ENCODE results near the gene SCMH1. TPM values are rescaled to one million over a fixed set of nuclear protein-coding genes. Genes with fewer than 3 reads are reported as not detected.

The SCMH1 gene
- total and polyA plus RNA-seq, 4 donors = 6.6 to 12.8 (median 10.5) TPM

DNA sequence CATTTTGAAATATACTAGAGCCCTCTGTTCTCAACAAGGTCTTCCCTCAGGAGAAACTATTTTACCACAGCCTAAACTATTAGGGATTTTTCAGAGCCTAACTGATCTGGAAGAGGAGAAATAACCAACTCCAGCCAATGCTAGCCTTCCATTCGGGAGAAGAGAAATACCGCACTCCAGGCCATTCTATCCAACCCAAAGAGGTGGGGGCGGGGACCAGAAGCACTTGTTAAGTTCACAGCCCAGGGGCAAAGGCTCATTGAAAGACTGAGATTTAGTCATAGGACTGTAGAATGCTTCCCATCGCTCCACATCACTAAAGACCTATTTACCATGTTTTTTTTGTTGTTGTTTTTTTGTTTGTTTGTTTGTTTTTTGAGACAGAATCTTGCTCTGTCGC lies 185.2 kb downstream of the SCMH1 start:
- DNase-seq (ENCODE audit: low spot score) = no peak
- peaks cover 5 to 14% (median 9%) of the 10 kb centered on the region in 4 donors for H3K36me3 ChIP-seq (ENCODE audit: control insufficient read depth in 4 of 4, insufficient read depth in 3 of 4, low read depth in 1 of 4, low read length in 3 of 4)
- no peaks in the 10 kb centered on the region for H3K9me3 ChIP-seq (ENCODE audit: control insufficient read depth in 4 of 4, low read length in 3 of 4)
- H3K4me1 ChIP-seq (ENCODE audit: control insufficient read depth in 4 of 4, insufficient read depth in 4 of 4, low read length in 3 of 4) = no peaks in the 10 kb centered on the region
- no peak overlapping the region for H3K27ac ChIP-seq (ENCODE audit: low read depth in 1 of 2, low read length in 2 of 2)
- no peak overlapping the region for H3K4me3 ChIP-seq (ENCODE audit: low read depth in 1 of 3, low read length in 3 of 3)
- no peaks in the 10 kb centered on the region for H3K27me3 ChIP-seq (ENCODE audit: control insufficient read depth in 4 of 4, insufficient read depth in 4 of 4, low read length in 3 of 4)
- no peak for TF ChIP-seq GABPA (IDR thresholded peaks at IDR 0.05 in 1 of 2, conservative IDR thresholded peaks at IDR 0.05 in 1 of 2)
- TF ChIP-seq HNF4G (IDR thresholded peaks at IDR 0.05) = no peak
- TF ChIP-seq, protein P1, sequence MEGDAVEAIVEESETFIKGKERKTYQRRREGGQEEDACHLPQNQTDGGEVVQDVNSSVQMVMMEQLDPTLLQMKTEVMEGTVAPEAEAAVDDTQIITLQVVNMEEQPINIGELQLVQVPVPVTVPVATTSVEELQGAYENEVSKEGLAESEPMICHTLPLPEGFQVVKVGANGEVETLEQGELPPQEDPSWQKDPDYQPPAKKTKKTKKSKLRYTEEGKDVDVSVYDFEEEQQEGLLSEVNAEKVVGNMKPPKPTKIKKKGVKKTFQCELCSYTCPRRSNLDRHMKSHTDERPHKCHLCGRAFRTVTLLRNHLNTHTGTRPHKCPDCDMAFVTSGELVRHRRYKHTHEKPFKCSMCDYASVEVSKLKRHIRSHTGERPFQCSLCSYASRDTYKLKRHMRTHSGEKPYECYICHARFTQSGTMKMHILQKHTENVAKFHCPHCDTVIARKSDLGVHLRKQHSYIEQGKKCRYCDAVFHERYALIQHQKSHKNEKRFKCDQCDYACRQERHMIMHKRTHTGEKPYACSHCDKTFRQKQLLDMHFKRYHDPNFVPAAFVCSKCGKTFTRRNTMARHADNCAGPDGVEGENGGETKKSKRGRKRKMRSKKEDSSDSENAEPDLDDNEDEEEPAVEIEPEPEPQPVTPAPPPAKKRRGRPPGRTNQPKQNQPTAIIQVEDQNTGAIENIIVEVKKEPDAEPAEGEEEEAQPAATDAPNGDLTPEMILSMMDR (IDR thresholded peaks at IDR 0.05; ENCODE audit: low read depth, low read length, missing input control) = no peak
- TF ChIP-seq REST (IDR thresholded peaks at IDR 0.05) = no peak
- TF ChIP-seq FOXA2 (IDR thresholded peaks at IDR 0.05) = no peak
- no peak for TF ChIP-seq SP1 (IDR thresholded peaks at IDR 0.05)
- TF ChIP-seq NR2F2 (IDR thresholded peaks at IDR 0.05) = no peak
- TF ChIP-seq YY1 (IDR thresholded peaks at IDR 0.05) = no peak
- no peak for TF ChIP-seq HNF4A (conservative IDR thresholded peaks at IDR 0.05)
- TF ChIP-seq, protein P2, sequence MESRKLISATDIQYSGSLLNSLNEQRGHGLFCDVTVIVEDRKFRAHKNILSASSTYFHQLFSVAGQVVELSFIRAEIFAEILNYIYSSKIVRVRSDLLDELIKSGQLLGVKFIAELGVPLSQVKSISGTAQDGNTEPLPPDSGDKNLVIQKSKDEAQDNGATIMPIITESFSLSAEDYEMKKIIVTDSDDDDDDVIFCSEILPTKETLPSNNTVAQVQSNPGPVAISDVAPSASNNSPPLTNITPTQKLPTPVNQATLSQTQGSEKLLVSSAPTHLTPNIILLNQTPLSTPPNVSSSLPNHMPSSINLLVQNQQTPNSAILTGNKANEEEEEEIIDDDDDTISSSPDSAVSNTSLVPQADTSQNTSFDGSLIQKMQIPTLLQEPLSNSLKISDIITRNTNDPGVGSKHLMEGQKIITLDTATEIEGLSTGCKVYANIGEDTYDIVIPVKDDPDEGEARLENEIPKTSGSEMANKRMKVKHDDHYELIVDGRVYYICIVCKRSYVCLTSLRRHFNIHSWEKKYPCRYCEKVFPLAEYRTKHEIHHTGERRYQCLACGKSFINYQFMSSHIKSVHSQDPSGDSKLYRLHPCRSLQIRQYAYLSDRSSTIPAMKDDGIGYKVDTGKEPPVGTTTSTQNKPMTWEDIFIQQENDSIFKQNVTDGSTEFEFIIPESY (IDR thresholded peaks at IDR 0.05) = no peak
- no peak for TF ChIP-seq EGR1 (IDR thresholded peaks at IDR 0.05; ENCODE audit: low read depth in 2 of 2)
- no peak for TF ChIP-seq JUND (IDR thresholded peaks at IDR 0.05)
- TF ChIP-seq, protein P3, sequence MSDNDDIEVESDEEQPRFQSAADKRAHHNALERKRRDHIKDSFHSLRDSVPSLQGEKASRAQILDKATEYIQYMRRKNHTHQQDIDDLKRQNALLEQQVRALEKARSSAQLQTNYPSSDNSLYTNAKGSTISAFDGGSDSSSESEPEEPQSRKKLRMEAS (IDR thresholded peaks at IDR 0.05) = no peak
- TF ChIP-seq FOXA1 (IDR thresholded peaks at IDR 0.05) = no peak
- TF ChIP-seq RXRA (IDR thresholded peaks at IDR 0.05) = no peak
- no peak for TF ChIP-seq RAD21 (IDR thresholded peaks at IDR 0.05)
- no peak for TF ChIP-seq TAF1 (conservative IDR thresholded peaks at IDR 0.05)
- 96% methylated on average over 5 of the region's 5 CpGs for WGBS
- H3K9ac ChIP-seq (ENCODE audit: low read depth in 1 of 2, low read length in 2 of 2) = no peak overlapping the region

DNA sequence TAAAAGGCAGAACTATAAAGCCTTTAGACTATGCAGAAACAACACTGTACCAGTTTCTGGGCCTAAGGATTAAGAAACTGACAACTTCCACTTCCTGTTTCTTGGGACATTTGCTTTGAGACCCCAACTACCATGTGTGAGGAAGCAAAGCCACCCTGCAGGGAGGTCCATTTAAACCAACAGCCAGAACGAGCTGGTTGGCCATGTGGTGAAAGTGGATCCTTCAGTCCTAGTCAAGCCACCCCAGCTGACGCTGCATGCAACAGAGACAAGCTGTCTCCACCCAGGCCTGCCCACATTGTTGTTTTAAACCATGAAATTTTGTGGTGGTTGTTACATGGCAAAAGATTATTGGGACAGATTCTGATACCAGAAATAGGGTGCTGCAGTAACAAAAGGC lies 188.8 kb downstream of the SCMH1 start:
- H3K36me3 ChIP-seq (ENCODE audit: control insufficient read depth in 4 of 4, insufficient read depth in 3 of 4, low read depth in 1 of 4, low read length in 3 of 4) = peaks cover 2 to 24% (median 7%) of the 10 kb centered on the region in 4 donors

More for the DNA sequence above, 188.8 kb downstream of the SCMH1 start:
- WGBS = 77% methylated on average over 2 of the region's 2 CpGs
- no peak for DNase-seq (ENCODE audit: low spot score)
- Histone ChIP-seq H3K27ac (ENCODE audit: low read depth in 1 of 2, low read length in 2 of 2) (no peak overlapping the region), H3K27me3 (ENCODE audit: control insufficient read depth in 4 of 4, insufficient read depth in 4 of 4, low read length in 3 of 4) (no peaks in the 10 kb centered on the region), H3K4me1 (ENCODE audit: control insufficient read depth in 4 of 4, insufficient read depth in 4 of 4, low read length in 3 of 4) (no peaks in the 10 kb centered on the region), H3K9ac (ENCODE audit: low read depth in 1 of 2, low read length in 2 of 2) (no peak overlapping the region), H3K9me3 (ENCODE audit: control insufficient read depth in 4 of 4, low read length in 3 of 4) (no peaks in the 10 kb centered on the region), H3K4me3 (ENCODE audit: low read depth in 1 of 3, low read length in 3 of 3) (no peak overlapping the region)
- TF ChIP-seq RAD21 (IDR thresholded peaks at IDR 0.05) (no peak), GABPA (IDR thresholded peaks at IDR 0.05 in 1 of 2, conservative IDR thresholded peaks at IDR 0.05 in 1 of 2) (no peak), EGR1 (IDR thresholded peaks at IDR 0.05; ENCODE audit: low read depth in 2 of 2) (no peak), HNF4A (conservative IDR thresholded peaks at IDR 0.05) (no peak), FOXA2 (IDR thresholded peaks at IDR 0.05) (no peak)
- TF ChIP-seq, protein P2 (IDR thresholded peaks at IDR 0.05) = no peak
